HG03135 (cell line): ENCODE data around the gene PDE4B.

Source experiments
- ATAC-seq: cut with Tn5 transposase; IDR thresholded peaks from one replicate; pipeline ENCODE4 v1.9.1; 2021; ENCODE audit warnings: mild to moderate bottlenecking, moderate library complexity; ENCODE audit not compliant: unreplicated experiment

PDE4B gene

DNA sequence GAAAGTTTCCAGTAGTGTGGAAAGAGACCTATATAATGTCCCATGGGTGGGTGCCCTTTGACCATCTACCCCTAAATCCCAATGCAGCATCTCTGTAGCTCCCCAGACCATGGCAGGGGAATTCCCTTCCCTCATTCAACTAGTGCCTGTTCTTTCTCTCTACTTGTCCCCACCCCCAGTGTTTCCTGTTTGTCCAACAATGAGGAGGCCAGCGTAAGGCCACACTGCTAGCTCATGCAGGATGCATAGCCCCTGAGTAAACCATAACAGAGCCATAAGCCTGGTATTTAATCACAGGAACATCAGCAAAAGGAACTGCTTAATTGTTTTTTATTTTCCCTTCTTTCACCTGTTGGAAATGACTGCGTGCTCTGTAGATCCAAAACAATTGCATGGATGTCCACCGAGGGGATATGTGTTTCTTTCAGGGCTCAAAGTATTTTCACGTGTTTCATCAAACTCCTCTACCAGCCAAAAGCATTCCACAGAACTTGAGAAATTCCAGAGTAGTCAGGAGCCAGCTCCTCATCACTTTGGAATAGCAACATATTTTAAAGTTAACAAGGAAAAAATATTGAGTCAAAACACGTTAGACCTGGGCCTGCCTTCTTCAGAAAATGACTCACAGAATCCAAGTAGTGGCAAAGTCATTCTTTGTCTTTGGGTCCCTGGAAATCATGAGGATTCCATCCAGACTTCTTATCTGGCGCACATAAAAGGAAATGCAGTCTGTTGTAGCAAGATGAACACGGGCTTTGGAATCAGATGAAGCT, 578.7 kb downstream of the PDE4B start:
- no peak for ATAC-seq

DNA sequence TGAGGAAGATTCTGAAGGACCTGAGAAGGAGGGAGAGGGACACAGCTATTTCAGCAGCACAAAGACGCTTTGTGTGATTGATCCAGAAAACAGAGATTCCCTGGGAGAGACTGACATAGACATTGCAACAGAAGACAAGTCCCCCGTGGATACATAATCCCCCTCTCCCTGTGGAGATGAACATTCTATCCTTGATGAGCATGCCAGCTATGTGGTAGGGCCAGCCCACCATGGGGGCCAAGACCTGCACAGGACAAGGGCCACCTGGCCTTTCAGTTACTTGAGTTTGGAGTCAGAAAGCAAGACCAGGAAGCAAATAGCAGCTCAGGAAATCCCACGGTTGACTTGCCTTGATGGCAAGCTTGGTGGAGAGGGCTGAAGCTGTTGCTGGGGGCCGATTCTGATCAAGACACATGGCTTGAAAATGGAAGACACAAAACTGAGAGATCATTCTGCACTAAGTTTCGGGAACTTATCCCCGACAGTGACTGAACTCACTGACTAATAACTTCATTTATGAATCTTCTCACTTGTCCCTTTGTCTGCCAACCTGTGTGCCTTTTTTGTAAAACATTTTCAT, 579.9 kb downstream of the PDE4B start:
- no peak for ATAC-seq

DNA sequence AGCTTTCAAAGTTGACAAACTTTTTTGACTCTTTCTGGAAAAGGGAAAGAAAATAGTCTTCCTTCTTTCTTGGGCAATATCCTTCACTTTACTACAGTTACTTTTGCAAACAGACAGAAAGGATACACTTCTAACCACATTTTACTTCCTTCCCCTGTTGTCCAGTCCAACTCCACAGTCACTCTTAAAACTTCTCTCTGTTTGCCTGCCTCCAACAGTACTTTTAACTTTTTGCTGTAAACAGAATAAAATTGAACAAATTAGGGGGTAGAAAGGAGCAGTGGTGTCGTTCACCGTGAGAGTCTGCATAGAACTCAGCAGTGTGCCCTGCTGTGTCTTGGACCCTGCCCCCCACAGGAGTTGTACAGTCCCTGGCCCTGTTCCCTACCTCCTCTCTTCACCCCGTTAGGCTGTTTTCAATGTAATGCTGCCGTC, 580.5 kb downstream of the PDE4B start:
- ATAC-seq = no peak

DNA sequence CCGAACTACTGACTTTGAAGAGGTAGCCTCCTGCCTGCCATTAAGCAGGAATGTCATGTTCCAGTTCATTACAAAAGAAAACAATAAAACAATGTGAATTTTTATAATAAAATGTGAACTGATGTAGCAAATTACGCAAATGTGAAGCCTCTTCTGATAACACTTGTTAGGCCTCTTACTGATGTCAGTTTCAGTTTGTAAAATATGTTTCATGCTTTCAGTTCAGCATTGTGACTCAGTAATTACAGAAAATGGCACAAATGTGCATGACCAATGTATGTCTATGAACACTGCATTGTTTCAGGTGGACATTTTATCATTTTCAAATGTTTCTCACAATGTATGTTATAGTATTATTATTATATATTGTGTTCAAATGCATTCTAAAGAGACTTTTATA, 581.5 kb downstream of the PDE4B start:
- peak; percentile 45 for ATAC-seq

DNA sequence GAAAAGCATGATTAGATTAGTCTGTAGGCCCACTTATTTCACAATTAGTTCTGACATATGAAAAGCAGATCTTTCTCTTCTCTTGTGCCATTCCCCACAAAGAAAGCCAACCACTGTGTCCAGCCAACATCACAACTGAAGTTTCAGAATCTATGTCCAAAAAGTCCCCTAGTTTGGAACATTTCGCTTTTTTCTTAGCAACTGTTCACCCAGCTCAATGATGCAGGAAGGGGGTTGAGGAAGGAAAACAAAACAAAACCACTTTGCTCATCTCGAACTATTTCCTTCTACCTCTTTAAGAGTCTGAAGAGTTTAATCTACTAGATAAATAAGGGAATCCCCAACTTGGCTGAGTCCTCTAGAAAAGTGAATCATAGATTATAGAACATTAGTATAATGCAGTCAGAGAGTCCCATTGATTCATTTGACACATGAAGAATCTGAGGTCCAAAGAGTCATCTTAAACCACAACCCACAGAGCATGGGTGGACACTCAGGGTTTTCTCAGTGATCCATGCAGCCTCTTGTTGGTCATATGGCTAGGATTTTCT, 581.9 kb downstream of the PDE4B start:
- ATAC-seq = peak; percentile 46

DNA sequence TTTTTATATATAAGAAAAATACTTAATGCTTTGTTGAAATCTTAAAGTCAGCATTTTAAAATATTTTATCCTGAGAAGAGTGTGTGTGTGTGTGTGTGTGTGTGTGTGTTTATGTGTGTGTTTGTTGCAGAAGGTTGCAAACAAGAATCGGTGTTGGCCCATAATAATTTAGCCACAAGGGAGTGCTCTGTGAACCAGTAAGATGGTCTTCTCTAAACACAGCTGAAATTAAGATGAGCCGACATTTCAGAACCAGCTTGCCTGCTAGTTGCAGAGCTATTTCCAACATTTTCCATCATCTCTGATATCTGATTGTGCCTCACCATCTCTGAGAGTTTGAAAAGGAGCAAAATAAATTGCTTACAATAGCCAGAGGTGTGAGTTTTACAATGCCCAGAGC, 582.4 kb downstream of the PDE4B start:
- no peak for ATAC-seq

DNA sequence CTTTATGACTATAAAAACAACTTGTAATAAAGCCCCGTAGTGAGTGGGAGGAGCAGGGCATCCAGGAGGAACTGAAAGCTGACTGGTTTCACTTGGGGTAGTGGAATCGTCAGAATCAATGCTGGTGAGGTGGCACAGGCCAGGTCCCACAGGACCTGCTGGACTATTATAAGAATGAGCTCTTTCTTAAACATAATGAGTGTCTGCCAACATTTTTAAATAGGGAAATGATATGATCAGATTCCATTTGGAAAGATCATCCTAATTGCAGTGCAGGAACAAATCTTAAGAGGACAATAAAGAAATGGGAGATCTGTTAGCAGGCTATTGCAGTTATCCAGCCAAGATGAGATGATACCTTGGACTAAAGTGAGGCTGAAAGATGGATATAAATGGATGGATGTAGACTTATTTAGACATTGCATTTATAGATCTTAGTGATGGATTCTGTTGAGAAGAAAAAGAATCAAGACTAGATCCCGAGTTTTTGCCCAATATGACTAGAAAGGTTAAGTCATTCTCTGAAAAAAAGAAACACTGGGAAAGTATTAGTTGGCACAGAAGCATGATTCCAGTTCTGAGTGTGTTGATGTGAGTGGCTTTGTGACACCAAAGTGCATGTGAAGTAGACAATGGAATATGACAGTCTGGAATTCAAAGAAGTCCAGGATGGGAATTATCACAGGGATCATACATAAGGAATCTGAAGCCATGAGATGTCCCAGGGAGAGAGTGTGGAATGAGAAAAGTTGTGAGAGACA, 587.9 kb downstream of the PDE4B start:
- ATAC-seq = peak; percentile 97

DNA sequence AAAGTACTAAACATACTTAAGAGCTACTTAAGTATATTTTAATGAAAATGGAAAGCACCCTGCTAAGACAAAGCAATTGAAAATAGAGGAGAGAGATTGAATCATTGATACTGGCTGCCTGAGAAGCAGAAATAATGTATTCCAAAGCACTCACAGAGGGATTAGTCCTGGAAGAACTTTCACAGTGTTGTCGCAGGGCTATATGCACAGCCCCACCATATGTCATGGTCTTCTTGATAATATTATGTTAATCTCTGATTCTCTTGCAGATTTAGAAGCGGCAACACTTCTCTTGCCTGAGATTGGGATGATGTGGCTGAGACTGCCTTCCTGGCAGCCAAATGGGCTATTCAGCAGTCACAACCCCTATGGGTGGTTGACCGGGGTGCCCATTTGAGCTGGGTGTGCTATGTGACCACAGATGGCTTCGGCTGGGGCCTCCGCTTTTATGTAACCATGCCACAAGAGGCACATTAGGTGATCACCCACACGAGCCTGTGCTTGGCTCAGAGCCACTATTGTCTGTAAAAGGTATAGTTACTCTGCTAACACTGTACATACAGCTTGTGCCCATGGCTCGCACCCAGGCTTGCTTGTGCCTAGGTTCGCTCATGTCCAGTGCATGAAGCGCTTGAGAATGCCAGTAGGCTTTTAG, 589.1 kb downstream of the PDE4B start:
- ATAC-seq = no peak

DNA sequence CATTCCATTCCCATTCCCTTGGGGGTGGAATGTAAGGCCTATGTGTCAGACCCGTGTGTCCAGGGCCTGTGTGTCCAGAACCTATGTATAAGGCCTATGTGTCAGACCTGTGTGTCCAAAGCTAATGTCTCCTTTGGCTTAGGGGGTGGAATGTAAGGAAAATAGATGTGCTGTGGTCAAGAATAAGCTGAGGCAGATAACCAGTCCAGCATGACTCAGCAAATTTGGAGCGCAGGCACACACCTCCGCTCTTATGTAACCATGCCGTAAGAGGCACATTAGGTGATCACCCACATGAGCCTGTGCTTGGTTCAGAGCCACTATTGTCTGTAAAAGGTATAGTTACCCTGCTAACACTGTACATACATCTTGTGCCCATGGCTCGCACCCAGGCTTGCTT, 590.5 kb downstream of the PDE4B start:
- no peak for ATAC-seq

DNA sequence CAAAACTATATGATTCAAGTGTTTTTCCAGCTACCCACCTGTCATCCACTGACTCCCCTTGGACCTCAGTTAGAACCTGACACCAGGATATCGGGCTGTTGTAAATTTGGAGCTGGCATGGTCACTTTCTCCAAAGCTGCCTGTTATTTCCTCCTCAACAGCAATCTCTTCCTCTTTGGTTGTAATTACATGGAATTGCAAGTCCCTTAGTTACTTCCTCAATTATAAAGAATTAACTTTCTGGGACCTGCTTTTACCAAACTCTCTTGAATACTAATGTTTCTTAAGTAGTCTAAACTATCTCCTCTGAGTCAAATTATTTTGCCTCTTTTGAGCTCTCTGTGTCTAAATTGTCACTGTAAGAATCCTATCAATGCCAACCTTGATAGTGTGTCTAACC, 590.9 kb downstream of the PDE4B start:
- ATAC-seq = no peak

DNA sequence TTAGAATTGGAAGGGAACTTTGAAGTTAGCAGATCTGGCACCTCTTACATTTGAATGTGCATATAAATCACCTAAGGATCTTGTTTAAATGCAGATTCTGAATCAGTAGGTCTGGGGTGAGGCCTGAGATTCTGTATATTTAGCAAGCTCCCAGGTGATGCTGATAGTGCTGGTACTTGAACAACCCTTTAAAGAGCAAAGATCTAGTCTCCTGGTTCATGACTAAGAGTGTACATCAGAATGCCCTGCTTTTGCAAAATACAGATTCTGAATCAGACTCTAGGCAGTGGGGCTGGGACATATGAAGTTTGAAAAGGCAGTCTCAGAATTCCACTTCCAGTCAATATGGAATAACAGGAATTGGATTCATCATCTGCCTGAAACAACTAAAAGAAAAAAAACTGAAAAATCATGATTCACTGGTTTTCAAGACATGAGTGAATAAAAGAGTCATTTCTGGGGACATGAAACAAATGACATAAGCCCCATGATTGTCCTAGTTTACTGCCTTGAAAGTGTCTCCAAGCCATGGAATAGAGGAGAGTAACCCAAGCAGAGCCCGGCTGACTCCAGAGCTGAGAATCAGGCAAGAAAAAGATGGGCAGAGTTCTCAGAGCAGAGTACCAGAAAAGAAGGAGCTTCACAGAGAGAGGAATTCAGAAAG, 591.7 kb downstream of the PDE4B start:
- no peak for ATAC-seq

DNA sequence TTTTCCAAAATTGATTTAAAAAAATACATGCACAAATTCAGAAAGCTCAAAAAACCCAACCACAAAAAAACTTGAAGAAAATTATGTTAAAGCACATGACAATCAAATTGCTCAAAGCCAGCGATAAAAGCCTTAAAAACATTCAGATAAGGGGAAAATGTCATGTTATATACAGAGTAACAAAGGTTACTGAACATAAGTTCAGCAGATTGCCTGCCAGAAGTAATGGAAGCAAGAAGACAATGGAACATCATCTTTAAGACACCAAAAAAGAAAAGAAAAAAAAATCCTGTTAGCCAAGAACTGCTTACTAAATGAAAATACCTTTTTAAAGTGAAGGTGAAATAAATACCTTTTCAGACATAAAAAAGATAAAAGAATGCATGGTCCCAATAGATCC, 594.0 kb downstream of the PDE4B start:
- ATAC-seq = no peak

DNA sequence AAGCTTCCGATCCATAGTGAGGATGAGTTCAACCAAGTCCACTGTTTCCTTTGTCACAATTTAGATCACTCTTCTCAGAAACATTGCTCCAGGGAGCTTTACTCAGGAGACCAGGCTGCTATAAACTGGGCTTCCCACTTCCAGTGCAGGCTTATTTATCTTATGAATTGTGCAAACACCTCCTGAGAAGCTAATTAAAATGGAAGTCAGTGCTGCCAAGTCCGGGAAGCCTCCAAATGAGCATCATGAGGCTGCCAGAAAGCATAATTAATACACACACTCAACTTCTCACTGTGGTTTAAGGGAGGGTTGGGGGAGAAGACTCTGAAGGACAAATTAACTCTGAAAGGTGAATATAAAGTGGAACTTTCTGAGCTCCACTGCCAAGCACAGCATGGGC, 596.2 kb downstream of the PDE4B start:
- no peak for ATAC-seq

DNA sequence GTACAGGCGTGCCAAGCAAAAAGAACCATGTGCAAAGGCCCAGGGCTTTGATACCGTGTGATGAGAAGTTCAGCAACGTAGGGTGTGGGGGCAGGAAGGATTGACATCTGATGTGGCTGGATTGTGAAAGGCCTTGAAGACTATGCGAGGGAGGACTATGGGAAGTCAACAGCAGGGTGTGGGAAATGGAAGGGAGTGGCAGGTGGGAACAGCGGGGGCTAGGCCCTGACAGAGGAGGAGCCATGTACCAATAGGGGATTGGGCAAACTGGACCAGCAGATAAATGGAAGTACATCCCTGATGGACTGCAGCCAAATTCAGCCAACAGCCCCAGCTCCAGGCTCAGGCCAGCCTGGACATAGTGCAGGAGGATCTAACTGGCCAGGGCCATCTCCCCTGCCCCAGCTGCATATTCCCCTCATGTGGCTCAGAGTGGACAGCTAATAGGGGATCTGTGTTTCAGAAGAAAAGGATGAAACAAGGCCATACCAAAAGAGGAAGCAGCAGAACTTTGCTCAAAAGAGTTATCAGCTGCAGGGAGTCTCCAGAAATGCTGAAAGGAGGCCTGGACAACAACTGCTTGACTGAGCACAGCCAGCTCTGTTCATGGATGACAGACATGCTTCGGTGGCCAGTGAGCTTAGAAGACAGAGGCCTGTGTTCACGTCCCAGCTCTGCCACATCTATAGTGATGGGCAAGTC, 601.0 kb downstream of the PDE4B start:
- no peak for ATAC-seq

DNA sequence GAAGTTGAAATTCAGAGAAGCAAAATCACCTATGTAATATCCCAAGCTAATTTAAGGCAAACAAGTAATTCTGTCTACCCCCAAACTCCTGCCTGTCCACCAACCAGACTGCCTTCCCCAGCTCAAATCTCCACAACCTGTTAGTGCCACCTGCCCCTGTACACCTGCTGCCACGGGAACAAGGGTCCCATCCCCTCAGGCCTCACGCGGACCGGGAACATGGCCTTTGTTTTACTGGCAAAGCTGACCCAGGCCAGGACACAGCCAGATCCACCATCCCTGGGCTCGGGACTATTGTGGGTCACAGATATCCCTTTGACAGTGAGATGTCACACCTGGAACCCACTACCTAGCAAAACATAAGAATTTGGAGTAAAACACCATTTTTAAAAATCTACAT, 601.9 kb downstream of the PDE4B start:
- ATAC-seq = no peak

DNA sequence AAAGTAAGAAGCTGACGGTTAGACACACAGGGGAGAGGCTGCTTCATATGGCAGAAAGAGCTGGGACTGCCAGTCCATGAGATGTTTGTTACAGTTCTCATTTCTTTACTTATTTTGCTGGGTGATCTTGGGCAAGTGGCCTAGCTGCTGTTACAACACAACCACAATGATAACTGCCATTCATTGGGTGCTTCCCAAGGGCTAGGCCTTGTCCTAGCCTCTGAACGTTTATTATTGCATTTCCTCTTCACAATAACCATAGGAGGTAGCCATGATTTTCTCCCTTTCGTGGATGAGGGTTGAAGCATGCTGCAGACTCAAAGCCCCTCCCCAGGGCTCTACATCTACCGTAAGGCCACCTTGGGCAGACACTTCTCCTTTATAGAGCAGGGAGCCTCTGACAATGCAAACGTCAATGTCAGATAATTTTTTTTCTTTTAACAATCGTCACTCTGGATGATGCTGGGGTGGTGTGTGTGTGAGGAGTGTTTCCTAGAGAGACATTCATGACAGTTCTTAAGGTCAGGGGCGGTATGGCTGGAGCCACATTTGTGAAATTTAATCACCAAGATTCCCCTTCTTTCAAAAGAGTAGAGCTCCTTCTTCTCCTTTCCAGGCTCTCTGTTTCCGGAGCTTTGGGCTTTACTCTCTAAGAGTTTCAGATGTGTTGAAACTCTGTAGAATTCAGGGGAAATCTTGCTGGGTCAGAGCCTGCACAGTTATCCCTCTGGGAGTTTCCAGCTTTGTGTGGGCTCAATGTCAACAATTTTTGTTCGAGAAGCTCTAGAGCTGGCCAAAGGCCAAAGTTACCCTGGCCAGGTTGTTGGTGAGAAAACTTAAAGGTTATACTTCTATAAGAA, 602.7 kb downstream of the PDE4B start:
- ATAC-seq = no peak

DNA sequence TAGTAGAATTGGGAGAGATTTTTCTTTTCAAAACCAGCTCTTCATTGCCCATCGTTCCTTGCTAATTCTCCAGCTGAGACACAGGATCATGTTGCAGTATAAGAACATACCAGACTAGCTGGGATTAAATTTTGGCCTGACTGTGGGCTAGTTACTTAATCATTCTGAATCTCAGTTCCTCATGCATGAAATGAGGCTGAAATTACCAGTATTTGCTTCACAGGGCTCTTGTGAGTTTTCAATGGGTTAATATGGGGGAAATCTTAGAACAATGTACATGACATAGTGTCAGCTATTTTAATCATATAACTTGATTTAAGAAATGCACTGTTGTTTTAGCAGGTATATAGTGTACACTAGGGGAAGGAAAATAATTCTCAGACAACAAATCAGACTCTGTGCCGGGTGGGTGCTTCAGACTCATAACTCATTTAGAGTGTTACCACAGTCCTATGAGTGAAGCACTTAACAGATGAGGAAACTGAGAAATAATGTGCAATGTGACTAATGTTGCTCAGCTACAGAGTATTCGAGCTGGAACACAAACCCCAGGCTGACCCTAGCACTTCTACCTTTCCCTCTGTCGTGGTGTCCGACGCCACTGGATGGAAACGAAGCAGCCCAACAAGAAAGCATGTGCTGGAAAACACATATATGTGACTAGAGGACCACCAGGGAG, 603.7 kb downstream of the PDE4B start:
- ATAC-seq = peak; percentile 47

DNA sequence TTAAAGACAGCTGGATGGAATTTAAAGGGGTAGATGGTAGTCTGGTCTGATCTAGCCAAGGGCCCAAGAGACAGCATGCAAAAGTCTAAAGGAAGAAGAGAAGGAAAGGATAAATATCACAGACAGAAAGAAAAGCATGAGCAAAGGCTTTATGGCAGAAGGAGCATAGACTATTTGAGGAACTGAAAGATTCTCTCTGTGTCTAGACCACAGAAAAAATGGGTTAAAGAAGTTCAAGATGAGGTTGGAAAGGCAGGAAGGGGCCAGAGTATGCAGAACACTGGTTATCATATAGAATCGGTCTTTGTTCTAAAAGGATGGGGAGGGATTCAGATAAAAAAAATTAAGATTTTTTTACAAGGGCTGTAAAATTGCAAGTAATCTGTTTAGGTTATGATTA, 604.5 kb downstream of the PDE4B start:
- peak; percentile 30 for ATAC-seq
